Measurements from ENCODE around the gene HEPACAM2.

The HEPACAM2 gene

DNA sequence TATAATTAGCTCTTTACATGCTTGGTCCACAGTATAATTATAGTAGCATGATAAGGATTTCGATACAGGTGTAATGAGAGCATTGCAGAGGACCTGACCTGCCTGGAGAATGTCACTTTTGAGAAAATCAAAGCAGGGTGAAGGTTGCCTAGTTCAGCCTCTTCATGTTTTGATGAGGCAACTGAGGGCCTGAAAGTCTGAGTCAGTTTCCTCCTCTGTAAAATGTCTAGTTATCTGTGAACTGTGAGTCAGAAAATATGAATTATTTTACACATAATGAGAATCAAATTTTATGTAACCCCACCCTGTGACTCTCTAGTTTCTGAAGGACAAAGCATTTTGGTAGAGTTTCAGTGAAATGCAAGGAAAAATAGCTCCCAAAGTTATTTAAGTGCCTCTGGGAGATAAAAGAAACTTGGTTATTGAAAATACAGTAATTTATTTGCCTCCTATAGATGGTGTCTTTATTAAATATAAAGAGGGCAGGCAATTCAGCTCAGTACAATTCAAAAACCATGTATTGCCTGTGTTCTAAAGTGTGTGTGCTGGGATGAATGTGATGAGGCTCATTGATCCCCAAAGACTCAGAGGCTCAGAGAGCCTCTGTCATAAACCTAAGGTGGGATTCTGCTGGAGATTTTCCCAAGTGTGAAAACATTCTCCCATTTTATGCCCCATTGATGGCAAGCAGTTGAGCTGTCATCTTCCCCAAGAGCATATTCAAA lies 40.8 kb downstream of the HEPACAM2 start:
- TF ChIP-seq EGR1 (IDR thresholded peaks at IDR 0.05) (no peak), NFIC (IDR thresholded peaks at IDR 0.05) (no peak), RAD21 (IDR thresholded peaks at IDR 0.05; ENCODE audit: low read depth) (no peak), CREB1 (IDR thresholded peaks at IDR 0.05; ENCODE audit: low read depth) (no peak), CEBPB (IDR thresholded peaks at IDR 0.05) (no peak), EP300 (IDR thresholded peaks at IDR 0.05; ENCODE audit: borderline replicate concordance) (no peak)
- TF ChIP-seq, protein P1, sequence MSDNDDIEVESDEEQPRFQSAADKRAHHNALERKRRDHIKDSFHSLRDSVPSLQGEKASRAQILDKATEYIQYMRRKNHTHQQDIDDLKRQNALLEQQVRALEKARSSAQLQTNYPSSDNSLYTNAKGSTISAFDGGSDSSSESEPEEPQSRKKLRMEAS (IDR thresholded peaks at IDR 0.05): no peak
- TF ChIP-seq, protein P2, sequence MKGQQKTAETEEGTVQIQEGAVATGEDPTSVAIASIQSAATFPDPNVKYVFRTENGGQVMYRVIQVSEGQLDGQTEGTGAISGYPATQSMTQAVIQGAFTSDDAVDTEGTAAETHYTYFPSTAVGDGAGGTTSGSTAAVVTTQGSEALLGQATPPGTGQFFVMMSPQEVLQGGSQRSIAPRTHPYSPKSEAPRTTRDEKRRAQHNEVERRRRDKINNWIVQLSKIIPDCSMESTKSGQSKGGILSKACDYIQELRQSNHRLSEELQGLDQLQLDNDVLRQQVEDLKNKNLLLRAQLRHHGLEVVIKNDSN (IDR thresholded peaks at IDR 0.05): no peak
- TF ChIP-seq, protein P3, sequence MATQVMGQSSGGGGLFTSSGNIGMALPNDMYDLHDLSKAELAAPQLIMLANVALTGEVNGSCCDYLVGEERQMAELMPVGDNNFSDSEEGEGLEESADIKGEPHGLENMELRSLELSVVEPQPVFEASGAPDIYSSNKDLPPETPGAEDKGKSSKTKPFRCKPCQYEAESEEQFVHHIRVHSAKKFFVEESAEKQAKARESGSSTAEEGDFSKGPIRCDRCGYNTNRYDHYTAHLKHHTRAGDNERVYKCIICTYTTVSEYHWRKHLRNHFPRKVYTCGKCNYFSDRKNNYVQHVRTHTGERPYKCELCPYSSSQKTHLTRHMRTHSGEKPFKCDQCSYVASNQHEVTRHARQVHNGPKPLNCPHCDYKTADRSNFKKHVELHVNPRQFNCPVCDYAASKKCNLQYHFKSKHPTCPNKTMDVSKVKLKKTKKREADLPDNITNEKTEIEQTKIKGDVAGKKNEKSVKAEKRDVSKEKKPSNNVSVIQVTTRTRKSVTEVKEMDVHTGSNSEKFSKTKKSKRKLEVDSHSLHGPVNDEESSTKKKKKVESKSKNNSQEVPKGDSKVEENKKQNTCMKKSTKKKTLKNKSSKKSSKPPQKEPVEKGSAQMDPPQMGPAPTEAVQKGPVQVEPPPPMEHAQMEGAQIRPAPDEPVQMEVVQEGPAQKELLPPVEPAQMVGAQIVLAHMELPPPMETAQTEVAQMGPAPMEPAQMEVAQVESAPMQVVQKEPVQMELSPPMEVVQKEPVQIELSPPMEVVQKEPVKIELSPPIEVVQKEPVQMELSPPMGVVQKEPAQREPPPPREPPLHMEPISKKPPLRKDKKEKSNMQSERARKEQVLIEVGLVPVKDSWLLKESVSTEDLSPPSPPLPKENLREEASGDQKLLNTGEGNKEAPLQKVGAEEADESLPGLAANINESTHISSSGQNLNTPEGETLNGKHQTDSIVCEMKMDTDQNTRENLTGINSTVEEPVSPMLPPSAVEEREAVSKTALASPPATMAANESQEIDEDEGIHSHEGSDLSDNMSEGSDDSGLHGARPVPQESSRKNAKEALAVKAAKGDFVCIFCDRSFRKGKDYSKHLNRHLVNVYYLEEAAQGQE (IDR thresholded peaks at IDR 0.05; ENCODE audit: low read depth): no peak

DNA sequence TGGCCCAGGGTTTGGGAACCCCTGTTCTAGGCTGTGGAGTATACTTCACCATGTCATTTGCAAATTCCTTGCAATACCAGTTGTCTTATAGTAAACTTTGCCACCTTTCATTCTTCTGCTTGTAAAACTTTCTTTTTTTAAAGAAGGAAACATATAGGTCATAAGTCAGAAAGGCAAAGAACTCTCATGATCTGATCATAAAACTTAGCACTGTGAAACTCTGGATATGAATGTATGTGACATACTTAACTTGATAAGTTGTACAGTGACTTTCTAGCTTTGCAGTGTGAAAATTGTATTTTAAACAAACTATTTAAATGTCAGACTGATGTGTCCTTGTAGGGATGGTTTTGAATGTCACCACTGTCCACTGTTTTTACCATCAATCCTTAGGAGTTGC lies 47.1 kb downstream of the HEPACAM2 start:
- TF ChIP-seq FOXM1 (IDR thresholded peaks at IDR 0.05; ENCODE audit: borderline replicate concordance, low read depth): no peak

DNA sequence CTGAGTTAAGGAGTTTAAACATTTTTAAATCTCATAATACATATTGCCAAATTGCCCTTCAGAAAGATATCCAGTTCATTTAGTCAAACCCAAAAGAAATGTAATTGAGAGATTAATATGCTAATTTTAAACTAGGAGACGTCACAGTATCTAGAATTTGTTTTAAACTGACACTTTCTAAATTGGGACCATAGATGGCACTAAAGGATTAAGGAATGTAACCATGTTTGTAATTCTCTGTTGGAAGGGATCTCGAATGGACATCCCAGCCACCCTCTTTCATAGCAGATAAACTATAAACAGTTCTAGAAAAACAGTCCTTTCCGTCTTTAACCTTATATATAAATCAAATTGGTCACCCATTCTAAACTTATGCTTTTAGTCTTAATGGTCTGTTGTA lies 48.1 kb downstream of the HEPACAM2 start:
- TF ChIP-seq NFIC (IDR thresholded peaks at IDR 0.05) (no peak), ZBTB7A (IDR thresholded peaks at IDR 0.05; ENCODE audit: low read depth) (no peak), TAF1 (IDR thresholded peaks at IDR 0.05; ENCODE audit: low read depth) (no peak), YY1 (IDR thresholded peaks at IDR 0.05; ENCODE audit: low read depth) (no peak), CEBPB (IDR thresholded peaks at IDR 0.05) (no peak), RAD21 (IDR thresholded peaks at IDR 0.05; ENCODE audit: low read depth) (peak; percentile 46; the same call in 1 of the 2 replicates)

DNA sequence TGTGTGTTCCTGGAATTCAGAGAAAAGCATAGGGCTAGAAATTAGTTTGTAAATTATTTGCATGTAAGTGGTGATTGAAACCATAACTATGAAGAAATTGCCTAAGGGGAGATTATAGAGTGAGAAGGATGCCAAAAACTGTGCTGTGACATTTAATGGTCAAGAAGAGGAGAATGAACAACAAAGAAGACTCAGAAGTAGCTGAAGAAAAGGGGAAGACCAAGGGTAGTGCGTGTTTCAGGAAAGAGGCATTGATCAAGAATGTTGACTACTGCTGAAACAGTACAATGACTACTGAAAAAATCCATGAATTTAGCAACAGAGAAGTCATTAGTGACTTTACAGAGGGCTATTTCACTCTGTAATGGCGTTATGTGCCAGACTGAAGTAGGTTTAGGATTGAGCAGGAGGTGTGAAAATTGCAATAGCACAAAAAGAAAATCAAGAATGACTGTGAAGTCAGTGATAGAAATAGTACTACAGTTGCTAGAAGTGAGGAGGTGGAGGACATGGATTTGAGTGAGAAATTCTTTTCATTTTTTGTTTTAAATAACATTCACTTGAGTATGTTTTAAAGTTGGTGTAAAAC lies 49.2 kb downstream of the HEPACAM2 start:
- TF ChIP-seq TAF1 (IDR thresholded peaks at IDR 0.05; ENCODE audit: low read depth) (no peak), ZBTB7A (IDR thresholded peaks at IDR 0.05; ENCODE audit: low read depth) (no peak), CEBPB (IDR thresholded peaks at IDR 0.05) (no peak), EP300 (IDR thresholded peaks at IDR 0.05; ENCODE audit: borderline replicate concordance) (no peak), RAD21 (IDR thresholded peaks at IDR 0.05; ENCODE audit: low read depth) (no peak), YY1 (IDR thresholded peaks at IDR 0.05; ENCODE audit: low read depth) (no peak), NFIC (IDR thresholded peaks at IDR 0.05) (no peak)
- TF ChIP-seq, protein P2 (IDR thresholded peaks at IDR 0.05): no peak

DNA sequence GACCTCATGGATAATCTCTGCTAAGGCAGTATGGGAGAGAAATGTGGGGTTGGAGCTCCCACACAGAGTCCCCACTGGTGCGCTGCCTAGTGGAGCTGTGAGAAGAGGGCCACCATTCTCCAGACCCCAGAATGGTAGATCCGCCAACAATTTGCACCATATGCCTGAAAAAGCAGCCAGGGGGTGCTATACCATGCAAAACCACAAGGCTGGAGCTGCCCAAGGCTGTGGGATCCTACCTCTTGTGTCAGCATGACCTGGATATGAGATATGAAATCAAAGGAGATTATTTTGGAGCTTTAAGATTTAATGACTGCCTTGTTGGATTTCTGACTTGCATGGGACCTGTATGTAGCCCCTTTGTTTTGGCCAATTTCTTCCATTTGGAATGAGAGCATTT lies 51.0 kb downstream of the HEPACAM2 start:
- TF ChIP-seq EP300 (IDR thresholded peaks at IDR 0.05; ENCODE audit: borderline replicate concordance): no peak
- TF ChIP-seq FOXM1 (IDR thresholded peaks at IDR 0.05; ENCODE audit: borderline replicate concordance, low read depth): no peak
- no peak for TF ChIP-seq TCF12 (IDR thresholded peaks at IDR 0.05; ENCODE audit: low read depth)
- TF ChIP-seq YY1 (IDR thresholded peaks at IDR 0.05; ENCODE audit: low read depth): no peak
- TF ChIP-seq CREB1 (IDR thresholded peaks at IDR 0.05; ENCODE audit: low read depth): no peak
- TF ChIP-seq, protein P3 (IDR thresholded peaks at IDR 0.05; ENCODE audit: low read depth): no peak
- TF ChIP-seq, protein P2 (IDR thresholded peaks at IDR 0.05): no peak
- no peak for TF ChIP-seq TEAD4 (IDR thresholded peaks at IDR 0.05)
- no peak for TF ChIP-seq CEBPB (IDR thresholded peaks at IDR 0.05)
- TF ChIP-seq, protein P1 (IDR thresholded peaks at IDR 0.05): no peak
- TF ChIP-seq ZBTB7A (IDR thresholded peaks at IDR 0.05; ENCODE audit: low read depth): no peak
- TF ChIP-seq RAD21 (IDR thresholded peaks at IDR 0.05; ENCODE audit: low read depth): no peak
- TF ChIP-seq NFIC (IDR thresholded peaks at IDR 0.05): no peak
- TF ChIP-seq EGR1 (IDR thresholded peaks at IDR 0.05): no peak
- TF ChIP-seq TAF1 (IDR thresholded peaks at IDR 0.05; ENCODE audit: low read depth): no peak

DNA sequence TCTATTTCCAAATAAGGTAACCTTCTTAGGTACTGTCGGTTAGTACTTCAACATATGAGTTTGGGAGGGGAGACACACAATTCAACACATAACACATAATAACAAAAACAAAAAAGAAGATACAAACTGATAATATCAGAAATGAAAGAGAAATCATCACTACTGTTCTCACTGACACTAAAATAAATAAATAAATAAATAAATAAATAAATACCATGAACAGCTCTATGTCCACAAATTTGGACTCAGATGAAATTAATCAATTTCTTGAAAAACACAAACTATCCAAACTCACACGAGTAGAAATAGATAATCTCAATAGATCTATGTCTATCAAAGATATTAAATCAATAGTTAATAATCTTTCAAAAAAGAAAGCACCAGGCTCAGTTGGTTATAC lies 53.6 kb downstream of the HEPACAM2 start:
- TF ChIP-seq TAF1 (IDR thresholded peaks at IDR 0.05; ENCODE audit: low read depth): no peak
- TF ChIP-seq ZBTB7A (IDR thresholded peaks at IDR 0.05; ENCODE audit: low read depth): no peak
- no peak for TF ChIP-seq NFIC (IDR thresholded peaks at IDR 0.05)
- TF ChIP-seq TEAD4 (IDR thresholded peaks at IDR 0.05): no peak
- TF ChIP-seq CREB1 (IDR thresholded peaks at IDR 0.05; ENCODE audit: low read depth): no peak
- no peak for TF ChIP-seq EGR1 (IDR thresholded peaks at IDR 0.05)
- TF ChIP-seq, protein P3 (IDR thresholded peaks at IDR 0.05; ENCODE audit: low read depth): no peak
- no peak for TF ChIP-seq FOXM1 (IDR thresholded peaks at IDR 0.05; ENCODE audit: borderline replicate concordance, low read depth)
- TF ChIP-seq RAD21 (IDR thresholded peaks at IDR 0.05; ENCODE audit: low read depth): no peak
- no peak for TF ChIP-seq YY1 (IDR thresholded peaks at IDR 0.05; ENCODE audit: low read depth)
- TF ChIP-seq, protein P2 (IDR thresholded peaks at IDR 0.05): no peak
- no peak for TF ChIP-seq CEBPB (IDR thresholded peaks at IDR 0.05)
- TF ChIP-seq, protein P1 (IDR thresholded peaks at IDR 0.05): no peak
- no peak for TF ChIP-seq EP300 (IDR thresholded peaks at IDR 0.05; ENCODE audit: borderline replicate concordance)
- no peak for TF ChIP-seq TCF12 (IDR thresholded peaks at IDR 0.05; ENCODE audit: low read depth)

All from Ishikawa (cell line).